GM23248 (cell line): Measurements from ENCODE around the gene GSTM2.

Source experiments
- EZH2 ChIP-seq: fragments of 200-600 bp; sonication (generic); IDR thresholded peaks from 2 replicates; pipeline ENCODE4 v1.6.1; 2018; ENCODE audit warnings: antibody characterized with exemption, mild to moderate bottlenecking; ENCODE audit not compliant: insufficient read depth, poor library complexity, severe bottlenecking
- EZH2phosphoT487 ChIP-seq: fragments of 200-600 bp; sonication (generic); IDR thresholded peaks from 2 replicates; pipeline ENCODE4 v1.6.1; 2018; ENCODE audit warnings: antibody characterized with exemption, moderate library complexity, mild to moderate bottlenecking, low read depth; ENCODE audit not compliant: insufficient read depth

- no peak for TF ChIP-seq EZH2
- TF ChIP-seq EZH2phosphoT487: no peak
Observed at GRCh38 chr1:109667452-109668122, at the start of gene GSTM2.
